Gastrocnemius medialis (tissue), 4 donors: ENCODE results near the gene CCL25.

Source experiments
- POLR2A ChIP-seq, 2 donors: fragments of 450-650 bp; IDR thresholded peaks; one replicate each; pipeline ENCODE4 v1.6.1; 2017; ENCODE audit warnings: antibody characterized with exemption in 2 of 2, mild to moderate bottlenecking in 2 of 2, moderate library complexity in 2 of 2
- TF ChIP-seq, protein P1 (sequence below), 5 experiments: fragments of 450-650 bp in 3 of 5; fragments of 200-600 bp in 2 of 5; sonication (generic) in 2 of 5; IDR thresholded peaks in 4 of 5; conservative IDR thresholded peaks in 1 of 5; 1 replicate in 4 of 5; 2 replicates in 1 of 5; pipeline ENCODE4 v1.5.1; 2016 to 2019; ENCODE audit warnings: antibody characterized with exemption in 5 of 5, mild to moderate bottlenecking in 3 of 5, moderate library complexity in 3 of 5

GRCh38 chr19:8111376-8111775 is 58.8 kb downstream of the CCL25 start:
- TF ChIP-seq, protein P1, sequence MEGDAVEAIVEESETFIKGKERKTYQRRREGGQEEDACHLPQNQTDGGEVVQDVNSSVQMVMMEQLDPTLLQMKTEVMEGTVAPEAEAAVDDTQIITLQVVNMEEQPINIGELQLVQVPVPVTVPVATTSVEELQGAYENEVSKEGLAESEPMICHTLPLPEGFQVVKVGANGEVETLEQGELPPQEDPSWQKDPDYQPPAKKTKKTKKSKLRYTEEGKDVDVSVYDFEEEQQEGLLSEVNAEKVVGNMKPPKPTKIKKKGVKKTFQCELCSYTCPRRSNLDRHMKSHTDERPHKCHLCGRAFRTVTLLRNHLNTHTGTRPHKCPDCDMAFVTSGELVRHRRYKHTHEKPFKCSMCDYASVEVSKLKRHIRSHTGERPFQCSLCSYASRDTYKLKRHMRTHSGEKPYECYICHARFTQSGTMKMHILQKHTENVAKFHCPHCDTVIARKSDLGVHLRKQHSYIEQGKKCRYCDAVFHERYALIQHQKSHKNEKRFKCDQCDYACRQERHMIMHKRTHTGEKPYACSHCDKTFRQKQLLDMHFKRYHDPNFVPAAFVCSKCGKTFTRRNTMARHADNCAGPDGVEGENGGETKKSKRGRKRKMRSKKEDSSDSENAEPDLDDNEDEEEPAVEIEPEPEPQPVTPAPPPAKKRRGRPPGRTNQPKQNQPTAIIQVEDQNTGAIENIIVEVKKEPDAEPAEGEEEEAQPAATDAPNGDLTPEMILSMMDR (IDR thresholded peaks at IDR 0.05 in 4 of 5, conservative IDR thresholded peaks at IDR 0.05 in 1 of 5): no peak
- no peak for TF ChIP-seq POLR2A (IDR thresholded peaks at IDR 0.05)
